GM21515 (cell line): ENCODE results near the gene GPR179.
"Not testable (repeated sequence)": the region's sequence is repeated elsewhere in the genome, so short reads cannot be mapped to it uniquely, and the experiment has no call there.

Experiments
- ATAC-seq: cut with Tn5 transposase; IDR thresholded peaks from one replicate; pipeline ENCODE4 v1.9.1; 2021; ENCODE audit not compliant: unreplicated experiment

The GPR179 gene

DNA sequence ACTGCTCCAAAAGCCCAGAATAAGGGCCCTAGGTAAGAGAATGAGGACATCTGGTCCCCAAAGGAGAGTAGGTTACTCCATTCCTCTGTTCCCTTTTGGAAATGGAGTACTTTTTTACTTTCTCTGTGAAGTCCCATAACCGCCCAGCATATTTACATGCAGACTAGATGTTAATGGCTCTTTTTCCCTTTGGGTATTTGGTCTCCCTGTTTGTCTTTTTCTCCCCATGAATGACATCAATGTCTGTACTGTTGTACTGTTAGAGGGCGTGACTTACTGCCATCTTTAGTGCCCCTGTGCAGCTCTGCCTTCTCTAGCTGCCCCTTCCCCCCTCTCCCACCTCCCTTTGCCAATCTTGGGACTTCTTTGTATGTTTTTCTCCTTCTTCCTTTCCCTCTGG is 19.0 kb downstream of the GPR179 start:
- no peak for ATAC-seq

DNA sequence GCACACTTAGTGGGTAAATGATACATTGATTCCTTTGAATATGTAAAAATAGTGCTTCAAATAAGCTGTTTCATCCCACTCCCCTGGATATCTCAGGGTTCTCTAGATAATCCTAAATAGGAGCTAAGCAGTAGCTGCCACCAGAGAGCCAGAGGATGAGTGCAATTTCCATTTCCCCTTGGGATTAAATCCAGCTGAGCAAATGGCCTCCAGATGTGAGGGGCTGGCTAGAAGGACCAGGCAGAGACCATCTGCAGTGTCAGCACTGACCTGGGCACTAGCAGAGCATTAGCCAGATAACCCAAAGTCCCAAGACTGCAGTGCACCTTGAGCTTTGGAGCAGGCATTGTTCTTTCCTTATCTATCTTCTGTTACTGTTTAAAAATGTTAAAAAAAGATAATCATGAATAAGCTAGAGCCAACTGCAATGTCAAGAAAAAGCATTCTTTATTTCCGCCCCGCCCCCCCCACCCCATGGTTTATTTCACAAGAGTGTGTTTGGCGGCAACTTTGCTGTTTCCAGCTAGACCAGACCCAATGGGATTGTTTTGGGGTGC is 19.5 kb downstream of the GPR179 start:
- ATAC-seq = no peak

GRCh38 chr17:38322897-38323296 is 20.9 kb downstream of the GPR179 start:
- no peak for ATAC-seq

GRCh38 chr17:38322156-38322779 is 21.5 kb downstream of the GPR179 start:
- ATAC-seq = no peak

DNA sequence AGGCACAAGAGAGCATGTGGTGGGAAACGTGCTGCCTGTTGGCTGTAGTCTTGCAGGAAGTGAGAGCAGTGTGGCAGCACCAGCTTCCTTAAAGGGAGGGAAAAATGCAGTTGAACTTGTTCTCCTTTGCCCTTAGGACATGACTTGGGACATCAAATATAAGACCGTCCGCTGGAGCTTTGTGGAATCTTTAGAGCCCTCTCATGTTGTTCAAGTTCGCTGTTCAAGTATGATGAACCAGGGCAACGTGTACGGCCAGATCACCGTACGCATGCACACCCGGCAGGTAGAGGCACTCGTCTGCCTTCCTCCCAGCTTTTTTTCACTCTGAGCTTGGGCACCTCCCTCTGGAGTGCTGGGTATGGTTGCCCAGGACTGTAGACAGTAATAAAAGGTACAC is 23.3 kb downstream of the GPR179 start:
- no peak for ATAC-seq

DNA sequence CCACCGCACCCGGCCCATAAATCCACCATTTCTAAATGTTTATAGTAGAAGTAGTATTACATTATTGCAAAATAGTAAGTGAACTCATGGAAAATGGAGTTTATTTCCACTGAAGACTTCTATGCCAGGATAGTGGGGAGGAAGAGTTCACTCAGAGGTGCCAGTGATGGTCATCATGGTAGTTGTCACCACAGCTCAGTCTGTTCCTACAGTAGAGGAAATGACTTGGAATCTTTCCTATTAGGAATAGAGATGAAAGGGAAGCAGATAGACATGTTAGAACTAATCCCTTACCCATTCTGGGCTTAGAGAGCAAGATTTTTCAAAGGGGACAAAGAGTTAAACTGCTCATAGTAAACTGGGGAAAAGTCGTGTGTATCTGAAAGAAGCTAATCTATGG is 26.7 kb downstream of the GPR179 start:
- no peak for ATAC-seq

DNA sequence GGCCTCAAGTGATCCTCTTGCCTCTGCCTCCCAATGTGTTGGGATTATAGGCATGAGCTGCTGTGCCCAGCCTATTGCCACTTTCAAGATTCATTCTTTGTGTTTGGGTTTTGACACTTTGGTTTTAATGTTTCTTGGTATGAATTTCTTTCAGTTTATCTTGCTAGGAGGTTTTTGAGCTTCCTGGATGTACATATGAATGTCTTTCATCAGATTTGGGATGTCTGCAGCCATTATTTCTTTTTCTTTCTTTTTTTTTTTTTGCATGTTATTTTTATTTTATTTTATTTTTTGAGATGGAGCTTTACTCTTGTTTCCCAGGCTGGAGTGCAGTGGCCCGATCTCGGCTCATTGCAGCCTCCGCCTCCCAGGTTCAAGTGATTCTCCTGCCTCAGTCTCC is 28.3 kb downstream of the GPR179 start:
- no peak for ATAC-seq

DNA sequence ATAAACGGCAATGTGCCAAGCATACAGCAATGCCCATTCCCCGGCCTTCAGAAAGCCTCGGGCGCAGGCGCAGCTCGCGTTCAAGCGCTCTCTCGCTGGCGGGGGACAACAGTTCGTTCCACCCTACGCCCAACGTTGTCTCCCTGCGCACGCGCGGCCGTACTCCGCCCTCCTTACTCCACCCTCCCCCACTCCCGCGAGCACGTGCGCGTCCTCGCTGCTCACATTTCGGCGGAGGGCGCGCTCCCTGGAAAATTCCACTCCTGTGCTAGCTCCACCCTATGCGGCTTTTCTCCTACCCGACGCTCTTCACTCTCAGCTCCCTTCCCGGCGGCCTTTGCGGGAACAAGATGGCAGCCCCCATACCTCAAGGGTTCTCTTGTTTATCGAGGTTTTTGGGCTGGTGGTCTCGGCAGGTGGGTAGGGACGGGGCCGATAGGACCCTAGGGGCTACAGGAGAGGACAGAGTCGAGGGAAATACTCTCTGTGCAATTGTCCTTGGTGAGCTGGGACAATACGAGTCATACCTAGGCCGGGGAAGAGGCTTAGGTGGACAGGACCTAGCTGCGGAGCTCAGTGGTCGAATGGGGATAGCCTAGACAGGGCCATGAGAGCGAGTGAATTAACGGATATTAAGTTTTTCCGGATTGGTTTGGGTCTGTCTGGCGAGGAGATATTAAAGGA is 46.8 kb downstream of the GPR179 start, which contains the start of gene MRPL45:
TSS of gene MRPL45 (plus strand) at position 335 of the 684 bp plus-strand sequence. CDS start at position 351, 16 bp downstream.
- ATAC-seq = peak; percentile 92

DNA sequence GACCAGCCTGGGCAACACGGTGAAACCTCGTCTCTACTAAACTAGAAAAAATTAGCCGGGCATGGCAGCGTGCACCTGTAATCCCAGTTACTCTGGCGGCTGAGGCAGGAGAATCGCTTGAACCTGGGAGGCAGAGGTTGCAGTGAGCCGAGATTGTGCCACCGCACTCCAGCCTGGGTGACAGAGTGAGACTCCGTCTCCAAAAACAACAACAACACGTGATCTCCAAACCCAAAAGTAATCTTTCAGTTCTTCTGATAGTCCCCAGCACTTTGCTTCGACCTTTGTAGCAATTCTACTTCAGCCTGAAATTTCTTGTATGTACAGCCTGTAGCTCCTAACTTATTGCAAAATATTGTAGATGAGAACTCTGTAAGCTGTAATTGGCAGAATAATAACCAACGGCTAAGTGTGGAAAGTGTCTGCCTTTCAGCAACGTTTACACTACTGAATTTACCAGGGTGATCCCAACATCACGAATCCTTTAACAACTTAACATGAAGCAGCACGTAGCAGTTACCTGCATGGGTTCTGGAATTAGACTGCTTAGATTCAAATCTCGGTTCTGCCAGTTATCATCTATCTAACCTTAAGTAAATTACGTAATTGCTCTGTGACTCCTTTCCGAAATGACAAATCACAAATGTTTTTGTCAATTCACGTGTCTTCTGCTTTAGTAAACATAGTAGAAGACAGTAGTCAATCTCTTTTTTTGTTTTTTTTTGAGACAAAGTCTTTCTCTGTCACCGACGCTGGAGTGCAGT is 48.0 kb downstream of the GPR179 start:
- not testable (repeated sequence) for ATAC-seq

DNA sequence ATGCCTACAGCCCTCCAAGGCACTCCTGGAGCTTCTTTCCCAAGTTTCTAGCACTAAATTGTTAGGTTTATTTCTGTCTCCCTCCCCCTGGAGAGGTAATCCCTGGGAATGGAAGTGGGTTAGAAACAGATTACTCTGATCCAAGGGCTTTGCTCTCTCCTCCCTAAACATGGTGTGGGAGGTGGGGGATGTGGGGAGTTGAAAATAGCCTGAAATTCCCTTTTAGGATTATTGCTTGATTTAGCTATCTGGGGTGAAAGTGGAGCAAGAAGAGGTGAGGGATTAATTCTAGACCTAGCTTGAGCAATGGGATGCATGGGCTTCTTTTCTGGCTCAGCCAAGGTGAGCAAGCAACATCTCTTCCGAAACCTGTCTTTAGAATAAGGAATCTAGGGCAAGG is 54.0 kb downstream of the GPR179 start:
- not testable (repeated sequence) for ATAC-seq

DNA sequence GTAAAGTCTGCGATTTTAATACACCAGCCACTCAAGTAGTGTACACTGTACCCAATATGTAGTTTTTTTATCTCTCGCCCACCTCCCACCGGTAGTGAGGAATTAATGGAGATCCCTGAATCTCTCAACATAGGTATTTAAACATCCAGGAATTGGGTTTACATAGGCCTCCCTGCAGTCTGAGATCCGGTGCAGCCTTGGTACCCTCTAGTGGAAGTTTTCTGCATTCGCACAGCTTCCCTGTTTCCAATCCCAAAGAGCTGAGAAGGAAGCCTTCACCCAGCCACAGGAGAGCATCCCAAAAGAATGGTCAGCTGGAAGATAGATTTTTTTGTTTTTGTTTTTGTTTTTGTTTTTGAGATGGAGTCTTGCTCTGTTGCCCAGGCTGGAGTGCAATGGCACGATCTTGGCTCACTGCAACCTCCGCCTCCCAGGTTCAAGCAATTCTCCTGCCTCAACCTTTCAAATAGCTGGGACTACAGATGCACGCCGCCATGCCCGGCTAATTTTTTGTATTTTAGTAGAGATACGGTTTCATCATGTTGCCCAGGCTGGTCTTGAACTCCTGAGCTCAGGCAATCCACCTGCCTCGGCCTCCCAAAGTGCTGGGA is 55.4 kb downstream of the GPR179 start:
- ATAC-seq = not testable (repeated sequence)

GRCh38 chr17:38286501-38287091 is 57.2 kb downstream of the GPR179 start:
- ATAC-seq = not testable (repeated sequence)

DNA sequence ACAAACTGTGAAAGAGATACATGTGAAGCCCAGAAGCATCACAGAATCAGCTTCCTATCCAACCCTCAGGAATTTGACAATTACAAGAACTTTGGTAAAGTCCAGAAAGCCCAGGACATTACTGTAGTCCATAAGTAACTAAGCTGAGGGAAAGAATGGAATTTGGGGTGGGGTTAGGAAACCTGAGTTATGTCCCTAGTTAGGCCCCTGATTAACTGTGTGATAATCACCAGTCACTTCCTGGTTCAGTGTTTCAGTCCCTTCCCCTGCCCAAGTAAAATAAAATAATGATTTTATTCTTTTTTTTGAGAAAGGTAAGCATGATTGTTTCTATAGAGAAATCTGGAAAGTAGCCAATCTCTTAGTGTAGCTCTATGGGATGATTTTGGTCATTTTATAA is 57.8 kb downstream of the GPR179 start:
- not testable (repeated sequence) for ATAC-seq
